GM19238 (cell line): ENCODE data around the gene CDC5L.
"Not testable (repeated sequence)": the region's sequence is repeated elsewhere in the genome, so short reads cannot be mapped to it uniquely, and the experiment has no call there.

Experiments used
- DNase-seq: peaks from one replicate; pipeline ENCODE4 v3.0.0; 2011; ENCODE audit warnings: low spot score; ENCODE audit not compliant: insufficient read length

CDC5L gene

GRCh38 chr6:44387346-44388134 lies at the start of gene CDC5L:
Gene CDC5L (plus strand): TSS chr6:44387706. CDS start chr6:44387824, 118 bp downstream.
- peak; percentile 86 for DNase-seq

GRCh38 chr6:44338228-44339122 lies 49.0 kb upstream of the CDC5L start:
- peak; percentile 38 for DNase-seq

- no peak for DNase-seq
Observed at GRCh38 chr6:44339301-44339700, 48.2 kb upstream of the CDC5L start.

- DNase-seq, result no peak
Observed at GRCh38 chr6:44339763-44340625, 47.5 kb upstream of the CDC5L start.

GRCh38 chr6:44341095-44341890 lies 46.2 kb upstream of the CDC5L start:
- no peak for DNase-seq

GRCh38 chr6:44342052-44342451 lies 45.5 kb upstream of the CDC5L start:
- no peak for DNase-seq

GRCh38 chr6:44342489-44342888 lies 45.0 kb upstream of the CDC5L start, which contains the start of gene SPATS1:
Gene SPATS1 (plus strand): TSS chr6:44342650. CDS start chr6:44343096, 446 bp downstream.
- DNase-seq, result no peak

- not testable (repeated sequence) for DNase-seq
Observed at GRCh38 chr6:44346818-44347217, 40.7 kb upstream of the CDC5L start.

- DNase-seq, result no peak
Observed at GRCh38 chr6:44349904-44350649, 37.4 kb upstream of the CDC5L start.

GRCh38 chr6:44350650-44350994 lies 36.9 kb upstream of the CDC5L start:
- DNase-seq, result not testable (repeated sequence)

- DNase-seq, result no peak
Observed at GRCh38 chr6:44352259-44352658, 35.2 kb upstream of the CDC5L start.

- no peak for DNase-seq
Observed at GRCh38 chr6:44353336-44353735, 34.2 kb upstream of the CDC5L start.

- DNase-seq, result no peak
Observed at GRCh38 chr6:44355640-44356039, 31.9 kb upstream of the CDC5L start.

GRCh38 chr6:44356487-44356886 lies 31.0 kb upstream of the CDC5L start:
- DNase-seq, result no peak

GRCh38 chr6:44359973-44360372 lies 27.5 kb upstream of the CDC5L start:
- DNase-seq, result no peak

- no peak for DNase-seq
Observed at GRCh38 chr6:44361947-44362346, 25.6 kb upstream of the CDC5L start.

- DNase-seq, result no peak
Observed at GRCh38 chr6:44363377-44363926, 24.1 kb upstream of the CDC5L start.

GRCh38 chr6:44366781-44367180 lies 20.7 kb upstream of the CDC5L start:
- DNase-seq, result no peak

GRCh38 chr6:44367681-44368080 lies 19.8 kb upstream of the CDC5L start:
- no peak for DNase-seq

- no peak for DNase-seq
Observed at GRCh38 chr6:44373051-44373450, 14.5 kb upstream of the CDC5L start.
